Ishikawa (cell line): ENCODE results near the gene PDP2.

Experiments
- CEBPB ChIP-seq: IDR thresholded peaks from 2 replicates; pipeline ENCODE4 v1.6.1; 2012
- CREB1 ChIP-seq: IDR thresholded peaks from 2 replicates; pipeline ENCODE4 v1.6.1; 2012; ENCODE audit warnings: low read depth
- EGR1 ChIP-seq: IDR thresholded peaks from 2 replicates; pipeline ENCODE4 v1.6.1; 2012
- EP300 ChIP-seq: IDR thresholded peaks from 2 replicates; pipeline ENCODE4 v1.6.1; 2012; ENCODE audit warnings: borderline replicate concordance
- FOXM1 ChIP-seq: IDR thresholded peaks from 2 replicates; pipeline ENCODE4 v1.6.1; 2012; ENCODE audit warnings: low read depth, borderline replicate concordance
- NFIC ChIP-seq: IDR thresholded peaks from 2 replicates; pipeline ENCODE4 v1.6.1; 2012
- RAD21 ChIP-seq: IDR thresholded peaks from 2 replicates; pipeline ENCODE4 v1.6.1; 2012; ENCODE audit warnings: low read depth
- TAF1 ChIP-seq: IDR thresholded peaks from 2 replicates; pipeline ENCODE4 v1.6.1; 2012; ENCODE audit warnings: low read depth, mild to moderate bottlenecking
- TCF12 ChIP-seq: IDR thresholded peaks from 2 replicates; pipeline ENCODE4 v1.6.1; 2012; ENCODE audit warnings: low read depth
- TEAD4 ChIP-seq: IDR thresholded peaks from 2 replicates; pipeline ENCODE4 v1.6.1; 2012
- YY1 ChIP-seq: IDR thresholded peaks from 2 replicates; pipeline ENCODE4 v1.6.1; 2012; ENCODE audit warnings: low read depth
- ZBTB7A ChIP-seq: IDR thresholded peaks from 2 replicates; pipeline ENCODE4 v1.6.1; 2012; ENCODE audit warnings: low read depth
- TF ChIP-seq, protein P1 (sequence below): IDR thresholded peaks from 2 replicates; pipeline ENCODE4 v1.6.1; 2012
- TF ChIP-seq, protein P2 (sequence below): IDR thresholded peaks from 2 replicates; pipeline ENCODE4 v1.6.1; 2012
- TF ChIP-seq, protein P3 (sequence below): IDR thresholded peaks from 2 replicates; pipeline ENCODE4 v1.6.1; 2012; ENCODE audit warnings: low read depth, mild to moderate bottlenecking

PDP2 gene

DNA sequence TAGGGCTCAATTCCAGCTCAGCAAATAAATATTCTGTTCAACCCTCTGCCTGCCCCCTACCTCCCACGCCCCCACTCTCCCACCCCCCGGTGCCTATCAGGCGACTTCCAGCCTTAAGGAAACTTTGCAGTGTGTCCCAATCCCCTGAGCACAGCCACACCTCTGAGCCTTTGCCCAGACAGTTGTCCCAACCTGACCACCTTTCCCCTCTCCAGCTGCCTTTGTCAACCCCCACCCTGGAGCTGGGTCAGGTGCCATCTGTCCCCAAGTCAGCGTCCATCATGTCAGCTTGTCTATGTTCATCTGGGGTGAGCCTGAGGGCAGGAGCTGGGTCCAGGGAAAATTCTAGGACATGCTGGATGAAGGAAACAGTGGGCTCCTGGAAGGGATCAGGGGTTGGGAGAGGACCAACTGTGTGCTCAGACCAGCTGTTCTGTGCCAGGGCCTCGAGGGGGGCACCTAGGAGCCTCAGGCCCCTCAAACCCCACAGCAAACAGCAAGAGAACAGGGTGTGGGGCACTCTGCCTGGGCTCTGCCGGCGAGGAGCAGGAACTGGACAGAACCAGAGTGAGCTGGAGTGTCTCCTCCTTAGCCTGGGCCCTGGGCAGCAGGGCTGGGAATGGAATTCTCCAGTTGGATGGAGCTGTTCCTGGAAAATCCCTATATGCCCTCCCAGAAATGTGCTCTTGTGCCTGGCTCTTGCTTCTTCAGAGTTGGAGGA, 20.6 kb downstream of the PDP2 start:
- no peak for TF ChIP-seq CREB1
- no peak for TF ChIP-seq YY1
- TF ChIP-seq NFIC, result no peak
- TF ChIP-seq RAD21, result no peak
- TF ChIP-seq EP300, result no peak
- TF ChIP-seq FOXM1, result no peak
- no peak for TF ChIP-seq TEAD4
- TF ChIP-seq, protein P1, sequence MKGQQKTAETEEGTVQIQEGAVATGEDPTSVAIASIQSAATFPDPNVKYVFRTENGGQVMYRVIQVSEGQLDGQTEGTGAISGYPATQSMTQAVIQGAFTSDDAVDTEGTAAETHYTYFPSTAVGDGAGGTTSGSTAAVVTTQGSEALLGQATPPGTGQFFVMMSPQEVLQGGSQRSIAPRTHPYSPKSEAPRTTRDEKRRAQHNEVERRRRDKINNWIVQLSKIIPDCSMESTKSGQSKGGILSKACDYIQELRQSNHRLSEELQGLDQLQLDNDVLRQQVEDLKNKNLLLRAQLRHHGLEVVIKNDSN, result no peak
- TF ChIP-seq, protein P2, sequence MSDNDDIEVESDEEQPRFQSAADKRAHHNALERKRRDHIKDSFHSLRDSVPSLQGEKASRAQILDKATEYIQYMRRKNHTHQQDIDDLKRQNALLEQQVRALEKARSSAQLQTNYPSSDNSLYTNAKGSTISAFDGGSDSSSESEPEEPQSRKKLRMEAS, result no peak
- TF ChIP-seq ZBTB7A, result no peak

DNA sequence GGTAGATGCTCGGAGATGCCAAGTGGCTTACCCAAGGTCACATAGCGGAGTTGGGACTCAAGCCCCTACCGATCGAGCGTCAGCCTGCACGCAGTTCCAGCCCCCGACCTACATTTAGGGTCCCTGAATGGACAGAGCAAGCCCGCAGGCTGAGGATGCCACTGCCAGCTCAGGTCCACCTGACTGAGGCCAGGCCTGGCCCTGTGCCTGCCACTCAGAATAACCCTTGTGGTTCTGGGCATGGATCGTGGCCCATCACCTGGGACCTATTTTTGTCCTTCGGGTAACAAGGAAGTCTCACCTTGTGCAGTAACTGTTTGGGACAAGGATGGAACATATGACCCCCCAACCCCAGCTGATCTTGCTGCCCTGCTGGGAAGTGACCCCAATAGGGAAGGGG, 21.3 kb downstream of the PDP2 start:
- TF ChIP-seq, protein P1, result no peak
- TF ChIP-seq TAF1 (no peak), RAD21 (no peak), NFIC (no peak), FOXM1 (no peak), TCF12 (no peak), TEAD4 (no peak), EP300 (no peak), YY1 (no peak), EGR1 (no peak), CEBPB (no peak)
- TF ChIP-seq, protein P3, sequence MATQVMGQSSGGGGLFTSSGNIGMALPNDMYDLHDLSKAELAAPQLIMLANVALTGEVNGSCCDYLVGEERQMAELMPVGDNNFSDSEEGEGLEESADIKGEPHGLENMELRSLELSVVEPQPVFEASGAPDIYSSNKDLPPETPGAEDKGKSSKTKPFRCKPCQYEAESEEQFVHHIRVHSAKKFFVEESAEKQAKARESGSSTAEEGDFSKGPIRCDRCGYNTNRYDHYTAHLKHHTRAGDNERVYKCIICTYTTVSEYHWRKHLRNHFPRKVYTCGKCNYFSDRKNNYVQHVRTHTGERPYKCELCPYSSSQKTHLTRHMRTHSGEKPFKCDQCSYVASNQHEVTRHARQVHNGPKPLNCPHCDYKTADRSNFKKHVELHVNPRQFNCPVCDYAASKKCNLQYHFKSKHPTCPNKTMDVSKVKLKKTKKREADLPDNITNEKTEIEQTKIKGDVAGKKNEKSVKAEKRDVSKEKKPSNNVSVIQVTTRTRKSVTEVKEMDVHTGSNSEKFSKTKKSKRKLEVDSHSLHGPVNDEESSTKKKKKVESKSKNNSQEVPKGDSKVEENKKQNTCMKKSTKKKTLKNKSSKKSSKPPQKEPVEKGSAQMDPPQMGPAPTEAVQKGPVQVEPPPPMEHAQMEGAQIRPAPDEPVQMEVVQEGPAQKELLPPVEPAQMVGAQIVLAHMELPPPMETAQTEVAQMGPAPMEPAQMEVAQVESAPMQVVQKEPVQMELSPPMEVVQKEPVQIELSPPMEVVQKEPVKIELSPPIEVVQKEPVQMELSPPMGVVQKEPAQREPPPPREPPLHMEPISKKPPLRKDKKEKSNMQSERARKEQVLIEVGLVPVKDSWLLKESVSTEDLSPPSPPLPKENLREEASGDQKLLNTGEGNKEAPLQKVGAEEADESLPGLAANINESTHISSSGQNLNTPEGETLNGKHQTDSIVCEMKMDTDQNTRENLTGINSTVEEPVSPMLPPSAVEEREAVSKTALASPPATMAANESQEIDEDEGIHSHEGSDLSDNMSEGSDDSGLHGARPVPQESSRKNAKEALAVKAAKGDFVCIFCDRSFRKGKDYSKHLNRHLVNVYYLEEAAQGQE, result no peak
- TF ChIP-seq, protein P2, result no peak

DNA sequence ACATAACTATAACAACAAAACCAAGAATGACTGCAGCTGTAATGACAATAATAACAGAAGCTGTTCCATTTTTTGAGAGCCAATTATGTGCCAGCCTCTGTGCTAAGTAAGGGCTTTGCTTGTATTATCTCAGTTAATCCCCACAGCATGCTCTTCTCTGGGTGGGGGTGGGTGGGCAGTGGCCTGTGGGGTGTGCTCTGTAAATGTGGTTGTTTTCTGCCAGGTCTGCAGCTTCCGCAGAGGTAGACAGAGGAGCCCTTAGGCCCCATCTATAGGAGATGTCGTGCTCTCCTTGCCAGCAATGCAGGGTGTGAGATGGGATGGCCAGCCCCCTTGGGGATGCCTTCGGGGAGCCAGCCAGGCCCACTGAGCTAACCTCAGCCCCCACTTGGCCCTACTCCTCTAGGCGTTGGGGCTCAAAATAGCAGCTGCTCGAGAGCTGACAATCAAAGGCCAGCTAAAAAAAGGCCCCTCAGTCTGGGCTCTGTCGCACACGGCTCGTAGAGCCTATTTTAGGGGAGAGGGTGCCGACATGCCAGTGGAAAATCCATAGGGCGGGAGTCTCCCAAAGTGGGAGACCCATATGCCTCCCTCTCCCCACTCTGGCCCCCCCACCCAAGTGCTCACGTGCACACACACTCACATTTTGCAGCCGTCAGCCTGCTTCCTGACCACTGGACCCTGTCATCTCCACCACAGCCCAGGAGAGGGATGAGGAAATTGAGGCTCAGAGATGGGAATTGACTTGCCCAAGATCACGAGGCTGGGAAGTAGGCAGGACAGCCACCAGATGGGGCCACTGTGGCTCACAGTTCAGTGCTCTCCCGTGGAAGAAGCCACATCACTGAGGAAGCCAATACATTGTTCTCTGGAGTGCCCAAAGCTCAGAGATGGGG, 22.6 kb downstream of the PDP2 start:
- TF ChIP-seq, protein P2, result no peak
- TF ChIP-seq TEAD4, result no peak
- no peak for TF ChIP-seq EGR1
- TF ChIP-seq EP300, result no peak
- no peak for TF ChIP-seq ZBTB7A
- no peak for TF ChIP-seq CREB1
- no peak for TF ChIP-seq NFIC
- TF ChIP-seq YY1, result no peak
- no peak for TF ChIP-seq TCF12
- no peak for TF ChIP-seq RAD21
- TF ChIP-seq CEBPB, result no peak
- TF ChIP-seq, protein P3, result no peak

DNA sequence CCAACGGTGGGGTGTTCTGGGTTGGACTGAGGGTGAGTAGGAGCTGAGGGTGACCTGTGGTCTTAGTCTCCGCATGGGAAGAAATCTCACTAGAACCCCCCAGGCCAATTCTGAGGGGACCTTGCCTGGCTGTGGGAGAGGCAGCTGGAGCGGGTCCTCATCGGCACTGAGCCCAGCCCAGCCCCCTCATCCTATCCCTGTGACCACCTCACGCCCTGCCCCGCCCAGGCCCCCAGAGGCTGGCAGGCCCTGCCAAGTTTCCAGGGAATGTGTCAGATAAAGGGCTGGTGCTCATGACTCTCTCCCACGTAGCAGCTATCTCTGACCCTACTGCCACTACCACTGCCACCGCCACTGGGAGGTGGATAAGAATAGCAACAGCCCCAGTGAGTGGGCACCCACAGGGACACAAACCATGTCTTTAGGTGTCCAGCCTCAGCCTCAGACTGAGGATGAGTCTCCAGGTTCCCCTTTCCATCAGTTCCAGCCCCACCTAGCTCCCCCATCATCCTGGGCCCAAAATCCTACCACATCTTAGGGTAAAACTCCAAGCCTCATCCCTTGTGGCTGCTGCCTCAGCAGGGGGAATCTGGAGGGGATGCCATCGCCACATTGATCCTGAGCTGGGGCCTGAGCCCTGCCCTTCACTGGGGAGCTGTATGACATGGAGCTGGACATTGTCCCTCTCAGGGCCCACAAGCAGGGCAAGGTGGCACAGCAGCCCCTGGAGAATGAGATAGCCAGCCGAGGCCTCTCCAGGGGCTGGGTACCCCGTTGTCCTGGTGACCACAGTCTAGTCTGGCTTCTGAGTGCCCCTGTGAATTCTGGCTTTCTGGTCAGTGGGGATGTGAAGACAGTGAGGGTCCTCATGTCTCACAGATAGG, 23.5 kb downstream of the PDP2 start:
- TF ChIP-seq YY1 (no peak), CREB1 (no peak), TAF1 (no peak), EGR1 (no peak), TEAD4 (no peak), ZBTB7A (no peak)
- TF ChIP-seq, protein P2, result no peak
- TF ChIP-seq, protein P1, result no peak
